MM.1S (cell line): ENCODE data around the gene TRIM26.

ENCODE experiments used
- DNase-seq: peaks from one replicate; pipeline ENCODE4 v3.0.0-alpha.2; 2015
- H2AFZ ChIP-seq: fragments of 300-600 bp; sonication (generic); 2 replicates; pipeline ENCODE4 v1.6.0; 2016; ENCODE audit warnings: antibody characterized with exemption, low read length
- H3F3A ChIP-seq: fragments of 300-600 bp; sonication (generic); 2 replicates; pipeline ENCODE4 v1.6.1; 2016; ENCODE audit warnings: mild to moderate bottlenecking, antibody characterized with exemption, low read length, moderate library complexity, mixed read lengths; ENCODE audit not compliant: insufficient read depth
- H3K27ac ChIP-seq: fragments of 300-600 bp; sonication (generic); 2 replicates; pipeline ENCODE4 v1.5.1; 2016; ENCODE audit warnings: mild to moderate bottlenecking, low read length
- H3K27me3 ChIP-seq: fragments of 300-600 bp; sonication (generic); replicated peaks from 2 replicates; pipeline ENCODE4 v1.6.0; 2016; ENCODE audit warnings: low read length; ENCODE audit not compliant: insufficient read depth
- H3K36me3 ChIP-seq: fragments of 300-600 bp; sonication (generic); replicated peaks from 2 replicates; pipeline ENCODE4 v1.6.1; 2016; ENCODE audit warnings: mild to moderate bottlenecking, low read length, mixed read lengths; ENCODE audit not compliant: insufficient read depth
- H3K4me1 ChIP-seq: fragments of 300-600 bp; sonication (generic); 2 replicates; pipeline ENCODE4 v1.6.1; 2016; ENCODE audit warnings: low read length, mixed read lengths
- H3K4me2 ChIP-seq: fragments of 300-600 bp; sonication (generic); 2 replicates; pipeline ENCODE4 v1.6.0; 2016; ENCODE audit warnings: low read depth, low read length
- H3K4me3 ChIP-seq: fragments of 300-600 bp; sonication (generic); 2 replicates; pipeline ENCODE4 v1.5.1; 2016; ENCODE audit warnings: low read length, mixed read lengths
- H3K79me2 ChIP-seq: fragments of 300-600 bp; sonication (generic); 2 replicates; pipeline ENCODE4 v1.6.1; 2016; ENCODE audit warnings: mixed run types, low read length, mixed read lengths
- H3K9ac ChIP-seq: fragments of 300-600 bp; sonication (generic); 2 replicates; pipeline ENCODE4 v1.6.1; 2016; ENCODE audit warnings: low read length, mixed read lengths
- H3K9me2 ChIP-seq: fragments of 300-600 bp; sonication (generic); replicated peaks from 2 replicates; pipeline ENCODE4 v1.6.1; 2016; ENCODE audit warnings: mild to moderate bottlenecking, low read length, mixed read lengths; ENCODE audit not compliant: insufficient read depth
- H3K9me3 ChIP-seq: fragments of 300-600 bp; sonication (generic); replicated peaks from 2 replicates; pipeline ENCODE4 v1.6.1; 2016; ENCODE audit warnings: mild to moderate bottlenecking, low read length, mixed read lengths; ENCODE audit not compliant: insufficient read depth
- H4K20me1 ChIP-seq: fragments of 300-600 bp; sonication (generic); 2 replicates; pipeline ENCODE4 v1.6.1; 2016; ENCODE audit warnings: mild to moderate bottlenecking, low read length, moderate library complexity, mixed read lengths; ENCODE audit not compliant: insufficient read depth
- EZH2 ChIP-seq: fragments of 300-600 bp; sonication (generic); optimal IDR thresholded peaks from 2 replicates; pipeline ENCODE3; 2017; ENCODE audit warnings: low read depth, mild to moderate bottlenecking, antibody characterized with exemption, low read length, mixed read lengths
- EZH2phosphoT487 ChIP-seq: fragments of 300-600 bp; sonication (generic); IDR thresholded peaks from 2 replicates; pipeline ENCODE4 v1.6.1; 2018; ENCODE audit warnings: antibody characterized with exemption, low read length
- TF ChIP-seq, protein P1 (sequence below): fragments of 300-600 bp; sonication (generic); IDR thresholded peaks from 2 replicates; pipeline ENCODE4 v1.5.1; 2016; ENCODE audit warnings: antibody characterized with exemption, low read length, mixed read lengths

Gene TRIM26

DNA sequence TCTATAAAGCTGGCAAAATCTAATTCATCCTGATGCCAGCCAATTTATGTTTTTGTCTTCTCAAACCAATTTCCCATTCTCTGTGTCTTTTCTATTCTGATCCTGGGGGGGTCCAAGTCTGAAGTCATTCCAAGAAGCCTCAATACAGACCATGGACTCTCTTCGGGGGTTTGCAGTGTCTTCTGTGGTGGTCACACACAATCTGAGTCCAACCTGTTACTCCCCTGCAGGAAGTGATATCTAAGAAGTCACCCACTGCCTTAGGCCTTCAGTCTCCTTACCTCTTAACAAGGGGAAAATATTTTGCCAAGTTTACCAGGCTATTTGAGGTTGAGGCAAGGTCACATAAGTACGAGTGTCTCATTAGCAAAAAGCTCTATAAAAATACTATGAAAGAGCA lies 1.9 kb downstream of the TRIM26 start:
- Histone ChIP-seq H3K27me3 (no peaks in the 10 kb centered on the region), H3K9me3 (no peaks in the 10 kb centered on the region), H4K20me1 (peaks cover 28% of the 10 kb centered on the region), H3K4me1 (peaks cover 19% of the 10 kb centered on the region), H3F3A (peaks cover 6% of the 10 kb centered on the region), H3K4me3 (no peak overlapping the region), H2AFZ (no peak overlapping the region), H3K9me2 (no peaks in the 10 kb centered on the region), H3K79me2 (peaks cover 65% of the 10 kb centered on the region), H3K36me3 (no peaks in the 10 kb centered on the region), H3K27ac (no peak overlapping the region), H3K4me2 (peak overlapping the region; percentile 76; the same call in 1 of the 2 replicates), H3K9ac (no peak overlapping the region)
- DNase-seq, result no peak
- no peak for TF ChIP-seq EZH2phosphoT487
- no peak for TF ChIP-seq EZH2
- TF ChIP-seq, protein P1, sequence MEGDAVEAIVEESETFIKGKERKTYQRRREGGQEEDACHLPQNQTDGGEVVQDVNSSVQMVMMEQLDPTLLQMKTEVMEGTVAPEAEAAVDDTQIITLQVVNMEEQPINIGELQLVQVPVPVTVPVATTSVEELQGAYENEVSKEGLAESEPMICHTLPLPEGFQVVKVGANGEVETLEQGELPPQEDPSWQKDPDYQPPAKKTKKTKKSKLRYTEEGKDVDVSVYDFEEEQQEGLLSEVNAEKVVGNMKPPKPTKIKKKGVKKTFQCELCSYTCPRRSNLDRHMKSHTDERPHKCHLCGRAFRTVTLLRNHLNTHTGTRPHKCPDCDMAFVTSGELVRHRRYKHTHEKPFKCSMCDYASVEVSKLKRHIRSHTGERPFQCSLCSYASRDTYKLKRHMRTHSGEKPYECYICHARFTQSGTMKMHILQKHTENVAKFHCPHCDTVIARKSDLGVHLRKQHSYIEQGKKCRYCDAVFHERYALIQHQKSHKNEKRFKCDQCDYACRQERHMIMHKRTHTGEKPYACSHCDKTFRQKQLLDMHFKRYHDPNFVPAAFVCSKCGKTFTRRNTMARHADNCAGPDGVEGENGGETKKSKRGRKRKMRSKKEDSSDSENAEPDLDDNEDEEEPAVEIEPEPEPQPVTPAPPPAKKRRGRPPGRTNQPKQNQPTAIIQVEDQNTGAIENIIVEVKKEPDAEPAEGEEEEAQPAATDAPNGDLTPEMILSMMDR, result no peak

GRCh38 chr6:30207619-30208295 lies 5.4 kb downstream of the TRIM26 start:
- Histone ChIP-seq H3K4me1 (peaks cover 13% of the 10 kb centered on the region; the same call in 1 of the 2 replicates), H3K9ac (no peak overlapping the region), H3K79me2 (peaks cover 93% of the 10 kb centered on the region), H2AFZ (no peak overlapping the region), H3K9me2 (no peaks in the 10 kb centered on the region), H3K27ac (no peak overlapping the region), H3K9me3 (no peaks in the 10 kb centered on the region), H3K4me2 (no peak overlapping the region), H3K27me3 (no peaks in the 10 kb centered on the region), H3K36me3 (no peaks in the 10 kb centered on the region), H3F3A (no peaks in the 10 kb centered on the region; the same call in 1 of the 2 replicates), H3K4me3 (no peak overlapping the region), H4K20me1 (peaks cover 35% of the 10 kb centered on the region)
- no peak for DNase-seq
- TF ChIP-seq, protein P1, result no peak
- TF ChIP-seq EZH2phosphoT487, result no peak
- no peak for TF ChIP-seq EZH2

GRCh38 chr6:30206799-30207618 lies 6.2 kb downstream of the TRIM26 start:
- H4K20me1 ChIP-seq, result peaks cover 34% of the 10 kb centered on the region
- TF ChIP-seq EZH2phosphoT487, result no peak
- TF ChIP-seq EZH2, result no peak
- TF ChIP-seq, protein P1, result no peak
- no peaks in the 10 kb centered on the region; the same call in 1 of the 2 replicates for H3F3A ChIP-seq
- H3K9me3 ChIP-seq, result no peaks in the 10 kb centered on the region
- DNase-seq, result no peak
- H3K4me1 ChIP-seq, result peaks cover 11% of the 10 kb centered on the region; the same call in 1 of the 2 replicates
- no peaks in the 10 kb centered on the region for H3K27me3 ChIP-seq
- no peaks in the 10 kb centered on the region for H3K36me3 ChIP-seq
- H2AFZ ChIP-seq, result no peak overlapping the region
- no peak overlapping the region for H3K4me2 ChIP-seq
- H3K4me3 ChIP-seq, result no peak overlapping the region
- H3K9ac ChIP-seq, result no peak overlapping the region
- no peak overlapping the region for H3K27ac ChIP-seq
- no peaks in the 10 kb centered on the region for H3K9me2 ChIP-seq
- H3K79me2 ChIP-seq, result peaks cover 93% of the 10 kb centered on the region
